Ovary (tissue), 9 donors: ENCODE measurements around the gene PCNT. TPM values are rescaled to one million over a fixed set of nuclear protein-coding genes. Genes with fewer than 3 reads are reported as not detected.

Source experiments
- DNase-seq, 5 donors: peaks; one replicate each; pipeline ENCODE4 v3.0.0-alpha.2; 2019 to 2020
- H3K27ac ChIP-seq, 2 donors: fragments of 200-600 bp; one replicate each; pipeline versions ENCODE4 v1.5.1 to v1.8.0; 2019 to 2022
- H3K27me3 ChIP-seq: fragments of 200-600 bp; one replicate; pipeline ENCODE4 v1.8.0; 2022
- H3K36me3 ChIP-seq: fragments of 200-600 bp; sonication (generic); one replicate; pipeline ENCODE4 v1.5.1; 2019
- H3K4me1 ChIP-seq: one replicate; pipeline ENCODE4 v1.8.1; 2013; ENCODE audit warnings: mild to moderate bottlenecking, moderate library complexity; ENCODE audit not compliant: insufficient read depth
- H3K4me3 ChIP-seq: fragments of 200-600 bp; sonication (generic); one replicate; pipeline ENCODE4 v1.5.1; 2017
- H3K9me3 ChIP-seq, 2 donors: fragments of 200-600 bp in 1 of 2; sonication (generic) in 1 of 2; one replicate each; pipeline versions ENCODE4 v1.5.1 to v1.8.1; 2013 to 2019; ENCODE audit warnings: mild to moderate bottlenecking in 1 of 2, moderate library complexity in 1 of 2
- CTCF ChIP-seq, 3 donors: fragments of 450-650 bp in 2 of 3; fragments of 200-600 bp in 1 of 3; IDR thresholded peaks; one replicate each; pipeline versions ENCODE4 v1.5.1 to v1.8.0; 2016 to 2022; ENCODE audit warnings: antibody characterized with exemption in 3 of 3, mild to moderate bottlenecking in 1 of 3
- EP300 ChIP-seq: sonication (generic); formaldehyde crosslinking; IDR thresholded peaks from one replicate; pipeline ENCODE4 v1.6.1; 2017; ENCODE audit warnings: antibody characterized with exemption
- POLR2A ChIP-seq: fragments of 450-650 bp; IDR thresholded peaks from one replicate; pipeline ENCODE4 v1.6.1; 2017; ENCODE audit warnings: antibody characterized with exemption, mild to moderate bottlenecking, moderate library complexity
- WGBS, 3 donors: extraction: QIAGEN DNeasy Blood & Tissue Kit in 1 of 3; methylation state at CpG; one replicate each; pipeline versions ENCODE4 v1.1.5 to v1.1.7; 2013 to 2017; 5-methylcytosine and 5-hydroxymethylcytosine counted together
- intact Hi-C, 4 donors: fragments of 100-400 bp; cut with DNase I; formaldehyde crosslinking; loops; one replicate each; pipeline versions ENCODE4 v1.11.0 to v1.15.1; 2022 to 2023
- polyA plus RNA-seq, 2 donors: library from polyadenylated mRNA; stranded (reverse); fragments of 200-250 nt in 1 of 2; fragments of 350-450 nt in 1 of 2; fragmentation: Illumina TruSeq in 1 of 2; extraction: RNeasy Lipid Tissue Mini Kit (QIAGEN cat#74804) in 1 of 2; gene quantifications; one replicate each; pipeline ENCODE4 v1.2.3, GENCODE V29; 2013 to 2014
- total RNA-seq, 7 donors: library from RNA; depleted of rRNA in 2 of 7; stranded (reverse); fragments of >200 nt in 2 of 7; fragmentation: NEBNext Ultra II Directional in 3 of 7; extraction: Animal tissue kit (Norgen Biotek cat#: 25700) in 3 of 7; gene quantifications; one replicate each; pipeline versions ENCODE4 v1.1.0 to v1.2.4, GENCODE V29; 2016 to 2023
- donor health status: DM: no; HTN: no; CAD: no; lungs with moderate emphysema.
- donor health status: DM: no; HTN: no; CAD: no.
- donor health status: Bipolar disorder and iron deficiency.
- donor health status: DM: yes; HTN: yes; CAD: no.
- donor health status: DM: no; HTN: no; CAD: no.
- donor health status: DM: yes; HTN: yes; CAD: no.

The PCNT gene
- total and polyA plus RNA-seq, 9 donors, result 11.1 to 28.2 (median 18.6) TPM

- H3K27ac ChIP-seq, result no peak overlapping the region
- intact Hi-C loops, result loop anchor here in 1 of 4 donors (10.0 kb wide), 1 partner anchor 64 kb away; no protein-coding TSS in a partner anchor
- H3K36me3 ChIP-seq, result no peaks in the 10 kb centered on the region
- H3K27me3 ChIP-seq, result no peaks in the 10 kb centered on the region
- H3K4me1 ChIP-seq, result no peaks in the 10 kb centered on the region
- no peak overlapping the region for H3K4me3 ChIP-seq
- 87 to 90% (median 89%) methylated on average over 21 to 25 of the region's 25 CpGs for WGBS, 3 donors
- no peak for DNase-seq
- TF ChIP-seq POLR2A (no peak), CTCF (IDR thresholded peaks at IDR 0.05) (no peak), EP300 (no peak)
- H3K9me3 ChIP-seq, result no peaks in the 10 kb centered on the region
These were observed 94.5 kb downstream of the PCNT start for GRCh38 chr21:46418265-46418946.

- no peak overlapping the region for H3K4me3 ChIP-seq
- TF ChIP-seq EP300 (no peak), POLR2A (no peak), CTCF (IDR thresholded peaks at IDR 0.05) (no peak)
- 88 to 93% (median 93%) methylated on average over 16 of the region's 16 CpGs for WGBS, 3 donors
- no peaks in the 10 kb centered on the region for H3K36me3 ChIP-seq
- H3K4me1 ChIP-seq, result no peaks in the 10 kb centered on the region
- intact Hi-C loops, result no loop called here
- no peak overlapping the region for H3K27ac ChIP-seq
- no peaks in the 10 kb centered on the region for H3K27me3 ChIP-seq
- H3K9me3 ChIP-seq, result no peaks in the 10 kb centered on the region
- no peak for DNase-seq
These were observed 96.6 kb downstream of the PCNT start for GRCh38 chr21:46420241-46421190.

- no peaks in the 10 kb centered on the region for H3K36me3 ChIP-seq
- TF ChIP-seq POLR2A (no peak), CTCF (IDR thresholded peaks at IDR 0.05) (no peak), EP300 (no peak)
- 92 to 95% (median 93%) methylated on average over 23 of the region's 23 CpGs for WGBS, 3 donors
- H3K4me3 ChIP-seq, result no peak overlapping the region
- intact Hi-C loops, result no loop called here
- H3K9me3 ChIP-seq, result no peaks in the 10 kb centered on the region
- no peaks in the 10 kb centered on the region for H3K4me1 ChIP-seq
- DNase-seq, result no peak
- no peak overlapping the region for H3K27ac ChIP-seq
- no peaks in the 10 kb centered on the region for H3K27me3 ChIP-seq
These were observed 97.3 kb downstream of the PCNT start for GRCh38 chr21:46421191-46421750.

GRCh38 chr21:46421756-46422555 lies 98.0 kb downstream of the PCNT start:
- 91 to 95% (median 93%) methylated on average over 35 of the region's 35 CpGs for WGBS, 3 donors
- no peak for DNase-seq
- Histone ChIP-seq H3K27me3 (no peaks in the 10 kb centered on the region), H3K9me3 (no peaks in the 10 kb centered on the region), H3K4me1 (no peaks in the 10 kb centered on the region), H3K4me3 (no peak overlapping the region), H3K27ac (no peak overlapping the region), H3K36me3 (no peaks in the 10 kb centered on the region)
- TF ChIP-seq POLR2A (no peak), EP300 (no peak), CTCF (IDR thresholded peaks at IDR 0.05) (no peak)
- intact Hi-C loops, result no loop called here
